AG10803 (cell line): ENCODE measurements around the gene STX11.

Experiments used
- DNase-seq: peaks from one replicate; pipeline ENCODE4 v3.0.0; 2010; ENCODE audit warnings: low read depth
- H3K4me3 ChIP-seq: 2 replicates; pipeline ENCODE4 v1.5.1; 2011; ENCODE audit warnings: mild to moderate bottlenecking, low read length, control low read depth
- CTCF ChIP-seq: conservative IDR thresholded peaks from 2 replicates; pipeline ENCODE4 v1.5.1; 2011; ENCODE audit warnings: mild to moderate bottlenecking, low read length, control low read depth, inconsistent platforms

The STX11 gene

GRCh38 chr6:144231721-144232120, 81.4 kb downstream of the STX11 start:
- TF ChIP-seq CTCF: no peak
- DNase-seq: no peak
- H3K4me3 ChIP-seq: no peak overlapping the region

GRCh38 chr6:144232176-144232831, 82.0 kb downstream of the STX11 start:
- H3K4me3 ChIP-seq: no peak overlapping the region
- DNase-seq: no peak
- TF ChIP-seq CTCF: no peak

- DNase-seq: no peak
- H3K4me3 ChIP-seq: no peak overlapping the region
- no peak for TF ChIP-seq CTCF
Measured at GRCh38 chr6:144232832-144233230, 82.5 kb downstream of the STX11 start.

GRCh38 chr6:144234399-144234798, 84.1 kb downstream of the STX11 start:
- no peak overlapping the region for H3K4me3 ChIP-seq
- TF ChIP-seq CTCF: no peak
- DNase-seq: no peak

GRCh38 chr6:144234935-144235334, 84.6 kb downstream of the STX11 start:
- no peak overlapping the region for H3K4me3 ChIP-seq
- DNase-seq: no peak
- TF ChIP-seq CTCF: no peak
